GM12891 (cell line): ENCODE results near the gene ABI1.

Source experiments
- PAX5 ChIP-seq: IDR thresholded peaks from 2 replicates; pipeline ENCODE4 v1.6.1; 2011; ENCODE audit warnings: low read length, moderate library complexity, mild to moderate bottlenecking; ENCODE audit not compliant: insufficient read depth, severe bottlenecking
- POLR2A ChIP-seq: IDR thresholded peaks from 2 replicates; pipeline ENCODE4 v1.6.1; 2011; ENCODE audit warnings: low read depth, low read length, control low read depth
- POLR2AphosphoS5 ChIP-seq: IDR thresholded peaks from 2 replicates; pipeline ENCODE4 v1.6.1; 2011; ENCODE audit warnings: low read depth, low read length, control low read depth
- SPI1 ChIP-seq: IDR thresholded peaks from 2 replicates; pipeline ENCODE4 v1.6.1; 2011; ENCODE audit warnings: low read depth, low read length, control low read depth
- TAF1 ChIP-seq: IDR thresholded peaks from 2 replicates; pipeline ENCODE4 v1.6.1; 2011; ENCODE audit warnings: low read depth, low read length, control low read depth

DNA sequence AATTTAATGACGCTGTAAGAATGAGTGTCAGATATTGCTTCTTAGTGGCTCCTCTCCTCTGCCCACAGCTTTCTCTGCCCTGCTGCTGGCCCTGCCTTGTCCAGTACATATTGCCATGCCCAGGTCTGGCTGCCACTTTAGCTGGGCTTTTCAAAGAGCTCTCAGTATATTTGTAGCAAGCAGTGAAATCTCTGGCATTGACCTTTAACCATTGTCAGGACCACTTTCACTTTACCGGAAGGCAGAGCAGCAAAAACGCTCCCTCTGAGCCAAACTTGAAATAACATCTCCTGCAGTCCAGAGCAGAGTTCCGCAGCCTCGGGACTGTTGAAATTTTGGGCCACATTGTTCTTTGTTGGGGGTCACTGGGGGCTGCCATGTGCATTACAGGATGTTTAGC lies 149.4 kb downstream of the ABI1 start:
- TF ChIP-seq POLR2A, result no peak
- no peak for TF ChIP-seq POLR2AphosphoS5
- TF ChIP-seq PAX5, result no peak
- no peak for TF ChIP-seq SPI1
- no peak for TF ChIP-seq TAF1
